Naive thymus-derived CD4-positive, alpha-beta T cell (primary cell): Measurements from ENCODE around the gene DNAJC4. TPM values are rescaled to one million over a fixed set of nuclear protein-coding genes. Genes with fewer than 3 reads are reported as not detected.
A peak's percentile ranks its signal among the peaks of the same experiment; 100 is the strongest.

Source experiments
- ATAC-seq: fragments of 150-1000 bp; cut with Tn5 transposase; 2 replicates; pipeline ENCODE4 v1.10.0; 2021; ENCODE audit warnings: mild to moderate bottlenecking, moderate library complexity
- CTCF ChIA-PET: fragments of 350-600 bp; sonication (Branson Sonifier 250); formaldehyde crosslinking; loops from one replicate; lab custom pipeline; 2021; ENCODE audit warnings: antibody characterized with exemption; lab: Charles Lee
- POLR2A ChIA-PET: fragments of 350-600 bp; sonication (Branson Sonifier 250); formaldehyde crosslinking; loops from one replicate; lab custom pipeline; 2021; ENCODE audit warnings: antibody characterized with exemption, inconsistent platforms; lab: Charles Lee
- DNase-seq, 9 donors: peaks; one replicate each; pipeline versions ENCODE4 v3.0.0 to v3.0.0-alpha.2; 2020 to 2022; ENCODE audit warnings: mixed read lengths in 1 of 9
- H3K27ac ChIP-seq: one replicate; pipeline ENCODE4 v1.7.0; 2013; ENCODE audit warnings: mild to moderate bottlenecking, low read depth, low read length, moderate library complexity
- H3K27me3 ChIP-seq, 2 donors: one replicate each; pipeline ENCODE4 v1.7.0; 2013; ENCODE audit warnings: low read length in 2 of 2, mild to moderate bottlenecking in 2 of 2, moderate library complexity in 2 of 2; ENCODE audit not compliant: control insufficient read depth in 2 of 2, insufficient read depth in 2 of 2
- H3K36me3 ChIP-seq, 3 experiments: 1 replicate in 2 of 3; 2 replicates in 1 of 3; pipeline ENCODE4 v1.7.0; 2013; ENCODE audit warnings: low read length in 3 of 3, mild to moderate bottlenecking in 3 of 3, moderate library complexity in 1 of 3; ENCODE audit not compliant: insufficient read depth in 3 of 3, control insufficient read depth in 2 of 3
- H3K4me1 ChIP-seq, 2 donors: one replicate each; pipeline ENCODE4 v1.7.0; 2013; ENCODE audit warnings: low read length in 2 of 2, mild to moderate bottlenecking in 2 of 2, moderate library complexity in 1 of 2; ENCODE audit not compliant: control insufficient read depth in 2 of 2, insufficient read depth in 2 of 2
- H3K4me3 ChIP-seq: 2 replicates; pipeline ENCODE4 v1.7.0; 2013; ENCODE audit warnings: mild to moderate bottlenecking, low read length
- H3K9me3 ChIP-seq, 3 experiments: 1 replicate in 2 of 3; 2 replicates in 1 of 3; pipeline ENCODE4 v1.7.0; 2013; ENCODE audit warnings: low read length in 3 of 3; ENCODE audit not compliant: control insufficient read depth in 2 of 3
- H3K27ac Mint-ChIP-seq, 9 donors: one replicate each; pipeline ENCODE4 v1.8.0; 2020 to 2022; ENCODE audit warnings: mixed read lengths in 9 of 9, mild to moderate bottlenecking in 8 of 9, moderate library complexity in 5 of 9, inconsistent platforms in 2 of 9
- H3K27me3 Mint-ChIP-seq, 5 donors: one replicate each; pipeline ENCODE4 v1.8.0; 2021 to 2022; ENCODE audit warnings: mixed read lengths in 5 of 5, mild to moderate bottlenecking in 1 of 5
- H3K36me3 Mint-ChIP-seq, 5 donors: one replicate each; pipeline ENCODE4 v1.8.0; 2020 to 2022; ENCODE audit warnings: mixed read lengths in 5 of 5, mild to moderate bottlenecking in 3 of 5, inconsistent platforms in 1 of 5
- H3K4me1 Mint-ChIP-seq, 7 donors: one replicate each; pipeline ENCODE4 v1.8.0; 2020 to 2022; ENCODE audit warnings: mixed read lengths in 7 of 7, mild to moderate bottlenecking in 3 of 7, inconsistent platforms in 1 of 7
- H3K4me3 Mint-ChIP-seq, 10 donors: one replicate each; pipeline ENCODE4 v1.8.0; 2020 to 2022; ENCODE audit warnings: mild to moderate bottlenecking in 10 of 10, mixed read lengths in 10 of 10, moderate library complexity in 6 of 10, inconsistent platforms in 2 of 10
- H3K9me3 Mint-ChIP-seq, 11 donors: one replicate each; pipeline ENCODE4 v1.8.0; 2020 to 2022; ENCODE audit warnings: mixed read lengths in 11 of 11, mild to moderate bottlenecking in 4 of 11, inconsistent platforms in 1 of 11, moderate library complexity in 1 of 11
- intact Hi-C, 2 donors: fragments of 100-400 bp; cut with micrococcal nuclease; formaldehyde crosslinking; loops; one replicate each; pipeline ENCODE4 v1.15.1; 2023
- polyA plus RNA-seq, 2 donors: library from polyadenylated mRNA; unstranded; fragments of 300-500 nt; fragmentation: Illumina TruSeq; gene quantifications; one replicate each; pipeline ENCODE4 v1.2.3, GENCODE V29; 2021
- total RNA-seq, 6 experiments: library from RNA in 5 of 6; stranded (reverse) in 5 of 6; gene quantifications; 1 replicate in 5 of 6; 2 replicates in 1 of 6; pipeline ENCODE4 v1.2.3 and lab custom pipeline; 2021 to 2026

DNAJC4 gene
- total and polyA plus RNA-seq, 7 experiments from 2014 or later = 24.3 to 61.7 (median 39.9) TPM

- Histone ChIP-seq H3K27me3 (no peaks in the 10 kb centered on the region), H3K36me3 (peaks cover 0 to 7% (median 0%) of the 10 kb centered on the region in 3 experiments), H3K4me3 (peak overlapping the region; percentile 91), H3K27ac (peak overlapping the region; percentile 95), H3K4me1 (peaks cover 8 to 10% of the 10 kb centered on the region in 2 donors), H3K9me3 (no peaks in the 10 kb centered on the region)
- ChIA-PET POLR2A (interaction anchor here (0.6 to 7.0 kb wide), 19 partner anchors 13 to 1229 kb away, joined by 3 to 154 read pairs (median 5); partner anchors contain the start of genes BAD, CATSPERZ, CCDC88B and ESRRA), CTCF (interaction anchor here (0.5 to 5.8 kb wide), 9 partner anchors 12 to 64 kb away, joined by 3 to 66 read pairs (median 4); partner anchors contain the start of genes FERMT3, PLCB3, PRDX5 and TRMT112)
- intact Hi-C loops = loop anchor here (1.0 to 2.0 kb wide), 15 partner anchors 16 to 599 kb away; partner anchors contain the start of genes CCDC88B (in 2 of the 2), DNAJC4 (in 2 of the 2), ESRRA (in 2 of the 2) and FKBP2 (in 2 of the 2)
- Mint-ChIP-seq H3K9me3 (peaks cover 0 to 15% (median 0%) of the 10 kb centered on the region in 11 donors), H3K36me3 (peaks cover 0 to 6% (median 0%) of the 10 kb centered on the region in 5 donors), H3K4me1 (peaks cover 8 to 29% (median 24%) of the 10 kb centered on the region in 7 donors), H3K27ac (peak overlapping the region; percentile 94 to 99 (median 99)), H3K27me3 (no peaks in the 10 kb centered on the region), H3K4me3 (peak overlapping the region; percentile 95 to 100 (median 98))
- peak; percentile 82 for ATAC-seq
- peak; percentile 89 to 98 (median 98) for DNase-seq
Measured at GRCh38 chr11:64269540-64270220, 39.3 kb downstream of the DNAJC4 start.

- H3K36me3 Mint-ChIP-seq = peaks cover 0 to 5% (median 5%) of the 10 kb centered on the region in 5 donors
- H3K27ac Mint-ChIP-seq = no peak overlapping the region
- Histone ChIP-seq H3K9me3 (no peaks in the 10 kb centered on the region), H3K4me1 (no peaks in the 10 kb centered on the region), H3K36me3 (peaks cover 0 to 24% (median 0%) of the 10 kb centered on the region in 3 experiments), H3K27me3 (no peaks in the 10 kb centered on the region), H3K4me3 (no peak overlapping the region), H3K27ac (no peak overlapping the region)
- ChIA-PET POLR2A (interaction anchor here (1.0 kb wide), 1 partner anchor 9 kb away, joined by 3 read pairs; the partner anchor contains the start of gene BAD), CTCF (interaction anchor here (1.5 kb wide), 1 partner anchor 25 kb away, joined by 3 read pairs; no protein-coding TSS in a partner anchor)
- peak overlapping the region in 1 of 10 donors; percentile 56 for H3K4me3 Mint-ChIP-seq
- peaks cover 0 to 15% (median 6%) of the 10 kb centered on the region in 7 donors for H3K4me1 Mint-ChIP-seq
- H3K9me3 Mint-ChIP-seq = peaks cover 0 to 16% (median 0%) of the 10 kb centered on the region in 11 donors
- H3K27me3 Mint-ChIP-seq = no peaks in the 10 kb centered on the region
- intact Hi-C loops = no loop called here
- no peak for DNase-seq
- ATAC-seq = no peak
Measured at GRCh38 chr11:64275031-64275800, 44.9 kb downstream of the DNAJC4 start.

GRCh38 chr11:64275841-64276240 lies 45.5 kb downstream of the DNAJC4 start:
- no peak for DNase-seq
- H3K27ac Mint-ChIP-seq = no peak overlapping the region
- no peaks in the 10 kb centered on the region for H3K27me3 Mint-ChIP-seq
- ChIA-PET POLR2A (no interaction called here), CTCF (interaction anchor here (1.5 kb wide), 1 partner anchor 25 kb away, joined by 3 read pairs; no protein-coding TSS in a partner anchor)
- H3K4me1 ChIP-seq = no peaks in the 10 kb centered on the region
- no peaks in the 10 kb centered on the region for H3K27me3 ChIP-seq
- peaks cover 0 to 11% (median 0%) of the 10 kb centered on the region in 11 donors for H3K9me3 Mint-ChIP-seq
- no peak overlapping the region for H3K4me3 Mint-ChIP-seq
- H3K27ac ChIP-seq = no peak overlapping the region
- intact Hi-C loops = no loop called here
- ATAC-seq = no peak
- no peak overlapping the region for H3K4me3 ChIP-seq
- H3K36me3 ChIP-seq = peaks cover 0 to 24% (median 0%) of the 10 kb centered on the region in 3 experiments
- peaks cover 0 to 5% (median 5%) of the 10 kb centered on the region in 5 donors for H3K36me3 Mint-ChIP-seq
- no peaks in the 10 kb centered on the region for H3K9me3 ChIP-seq
- peaks cover 0 to 12% (median 5%) of the 10 kb centered on the region in 7 donors for H3K4me1 Mint-ChIP-seq

- POLR2A ChIA-PET = interaction anchor here (0.6 kb wide), 1 partner anchor 1679 kb away, joined by 3 read pairs; no protein-coding TSS in a partner anchor
- Mint-ChIP-seq H3K27me3 (no peaks in the 10 kb centered on the region), H3K4me3 (no peak overlapping the region), H3K27ac (no peak overlapping the region), H3K9me3 (peaks cover 0 to 3% (median 0%) of the 10 kb centered on the region in 11 donors), H3K4me1 (peaks cover 0 to 12% (median 5%) of the 10 kb centered on the region in 7 donors), H3K36me3 (peaks cover 0 to 11% (median 5%) of the 10 kb centered on the region in 5 donors)
- H3K27ac ChIP-seq = no peak overlapping the region
- no peaks in the 10 kb centered on the region for H3K9me3 ChIP-seq
- CTCF ChIA-PET = interaction anchor here (1.4 to 1.5 kb wide), 2 partner anchors 24 to 72 kb away, joined by 3 read pairs; no protein-coding TSS in a partner anchor
- H3K27me3 ChIP-seq = no peaks in the 10 kb centered on the region
- H3K4me3 ChIP-seq = no peak overlapping the region
- peaks cover 0 to 21% (median 0%) of the 10 kb centered on the region in 3 experiments for H3K36me3 ChIP-seq
- DNase-seq (no peak), ATAC-seq (no peak)
- intact Hi-C loops = no loop called here
- H3K4me1 ChIP-seq = no peaks in the 10 kb centered on the region
Measured at GRCh38 chr11:64276653-64277431, 46.5 kb downstream of the DNAJC4 start.

- peaks cover 0 to 26% (median 0%) of the 10 kb centered on the region in 3 experiments for H3K36me3 ChIP-seq
- H3K9me3 ChIP-seq = no peaks in the 10 kb centered on the region
- CTCF ChIA-PET = interaction anchor here (1.4 to 1.6 kb wide), 2 partner anchors 22 to 74 kb away, joined by 3 to 4 read pairs; partner anchors contain the start of gene CATSPERZ
- DNase-seq (no peak), ATAC-seq (no peak)
- intact Hi-C loops = no loop called here
- H3K4me1 Mint-ChIP-seq = peaks cover 0 to 13% (median 8%) of the 10 kb centered on the region in 7 donors
- H3K36me3 Mint-ChIP-seq = peaks cover 0 to 11% (median 5%) of the 10 kb centered on the region in 5 donors
- no peak overlapping the region for H3K27ac Mint-ChIP-seq
- POLR2A ChIA-PET = interaction anchor here (7.1 kb wide), 1 partner anchor 7 kb away, joined by 104 read pairs; no protein-coding TSS in a partner anchor
- H3K27me3 ChIP-seq = no peaks in the 10 kb centered on the region
- no peak overlapping the region for H3K27ac ChIP-seq
- H3K4me3 Mint-ChIP-seq = peak overlapping the region in 1 of 10 donors; percentile 51
- H3K27me3 Mint-ChIP-seq = no peaks in the 10 kb centered on the region
- H3K9me3 Mint-ChIP-seq = peaks cover 0 to 2% (median 0%) of the 10 kb centered on the region in 11 donors
- peaks cover 1 to 6% of the 10 kb centered on the region in 2 donors for H3K4me1 ChIP-seq
- no peak overlapping the region for H3K4me3 ChIP-seq
Measured at GRCh38 chr11:64278576-64279190, 48.3 kb downstream of the DNAJC4 start.
